Measurements from ENCODE around the gene CLEC16A. TPM values are rescaled to one million over a fixed set of nuclear protein-coding genes. Genes with fewer than 3 reads are reported as not detected.

CLEC16A gene
- polyA plus RNA-seq, 1 experiment: 11.9 TPM

- no peaks in the 10 kb centered on the region for H3K27me3 ChIP-seq (ENCODE audit: control insufficient read depth, insufficient read depth, low read length)
- no peak for DNase-seq (ENCODE audit: low read depth, low spot score)
- no peaks in the 10 kb centered on the region for H3K9me3 ChIP-seq (ENCODE audit: control insufficient read depth, insufficient read depth, low read length)
- peak overlapping the region; percentile 92 for H3K27ac ChIP-seq (ENCODE audit: low read depth, low read length)
- H3K4me3 ChIP-seq (ENCODE audit: low read depth, low read length): no peak overlapping the region
- ChIA-PET CTCF (interaction anchor here (0.6 kb wide), 1 partner anchor 527 kb away, joined by 3 read pairs; no protein-coding TSS in a partner anchor), POLR2A (interaction anchor here (0.6 to 1.4 kb wide), 6 partner anchors 11 to 172 kb away, joined by 3 to 5 read pairs (median 4); no protein-coding TSS in a partner anchor)
- TF ChIP-seq CTCF (IDR thresholded peaks at IDR 0.05; ENCODE audit: low read depth, low read length): no peak
These were observed 61.2 kb downstream of the CLEC16A start for GRCh38 chr16:11005611-11005975.

- TF ChIP-seq CTCF (IDR thresholded peaks at IDR 0.05; ENCODE audit: low read depth, low read length): no peak
- POLR2A ChIA-PET: no interaction called here
- CTCF ChIA-PET: no interaction called here
- Histone ChIP-seq H3K4me3 (ENCODE audit: low read depth, low read length) (no peak overlapping the region), H3K27ac (ENCODE audit: low read depth, low read length) (no peak overlapping the region), H3K9me3 (ENCODE audit: control insufficient read depth, insufficient read depth, low read length) (no peaks in the 10 kb centered on the region), H3K27me3 (ENCODE audit: control insufficient read depth, insufficient read depth, low read length) (no peaks in the 10 kb centered on the region)
- no peak for DNase-seq (ENCODE audit: low read depth, low spot score)
These were observed 62.3 kb downstream of the CLEC16A start for GRCh38 chr16:11006656-11007055.

GRCh38 chr16:11007714-11008280 is 63.4 kb downstream of the CLEC16A start:
- Histone ChIP-seq H3K27me3 (ENCODE audit: control insufficient read depth, insufficient read depth, low read length) (no peaks in the 10 kb centered on the region), H3K4me3 (ENCODE audit: low read depth, low read length) (no peak overlapping the region), H3K9me3 (ENCODE audit: control insufficient read depth, insufficient read depth, low read length) (no peaks in the 10 kb centered on the region), H3K27ac (ENCODE audit: low read depth, low read length) (no peak overlapping the region)
- ChIA-PET POLR2A (no interaction called here), CTCF (no interaction called here)
- DNase-seq (ENCODE audit: low read depth, low spot score): no peak
- no peak for TF ChIP-seq CTCF (IDR thresholded peaks at IDR 0.05; ENCODE audit: low read depth, low read length)

GRCh38 chr16:11009027-11009755 is 64.8 kb downstream of the CLEC16A start:
- TF ChIP-seq CTCF (IDR thresholded peaks at IDR 0.05; ENCODE audit: low read depth, low read length): no peak
- CTCF ChIA-PET: no interaction called here
- Histone ChIP-seq H3K4me3 (ENCODE audit: low read depth, low read length) (no peak overlapping the region), H3K27ac (ENCODE audit: low read depth, low read length) (no peak overlapping the region), H3K9me3 (ENCODE audit: control insufficient read depth, insufficient read depth, low read length) (no peaks in the 10 kb centered on the region), H3K27me3 (ENCODE audit: control insufficient read depth, insufficient read depth, low read length) (no peaks in the 10 kb centered on the region)
- POLR2A ChIA-PET: interaction anchor here (1.2 kb wide), 1 partner anchor 25 kb away, joined by 3 read pairs; no protein-coding TSS in a partner anchor
- DNase-seq (ENCODE audit: low read depth, low spot score): no peak

- TF ChIP-seq CTCF (IDR thresholded peaks at IDR 0.05; ENCODE audit: low read depth, low read length): no peak
- no peak overlapping the region for H3K4me3 ChIP-seq (ENCODE audit: low read depth, low read length)
- CTCF ChIA-PET: no interaction called here
- POLR2A ChIA-PET: interaction anchor here (1.2 kb wide), 1 partner anchor 24 kb away, joined by 3 read pairs; no protein-coding TSS in a partner anchor
- DNase-seq (ENCODE audit: low read depth, low spot score): no peak
- no peaks in the 10 kb centered on the region for H3K9me3 ChIP-seq (ENCODE audit: control insufficient read depth, insufficient read depth, low read length)
- no peak overlapping the region for H3K27ac ChIP-seq (ENCODE audit: low read depth, low read length)
- no peaks in the 10 kb centered on the region for H3K27me3 ChIP-seq (ENCODE audit: control insufficient read depth, insufficient read depth, low read length)
These were observed 66.3 kb downstream of the CLEC16A start for GRCh38 chr16:11010575-11011221.
